Esophagus squamous epithelium (tissue), 5 donors: ENCODE results near the gene FGD1. TPM values are rescaled to one million over a fixed set of nuclear protein-coding genes. Genes with fewer than 3 reads are reported as not detected.

Experiments
- DNase-seq: peaks from one replicate; lab custom pipeline; 2025; lab: John Stamatoyannopoulos, UW
- H3K27ac ChIP-seq, 4 donors: fragments of 200-600 bp; sonication (generic); one replicate each; pipeline ENCODE4 v1.5.1; 2016 to 2019; ENCODE audit warnings: mild to moderate bottlenecking in 1 of 4
- H3K27me3 ChIP-seq, 4 donors: fragments of 200-600 bp; sonication (generic); 1 replicate in 3 of 4; 2 replicates in 1 of 4; pipeline versions ENCODE4 v1.5.1 to v1.6.0; 2017 to 2021; ENCODE audit warnings: antibody characterized with exemption in 1 of 4
- H3K36me3 ChIP-seq, 3 donors: fragments of 200-600 bp; sonication (generic); one replicate each; pipeline ENCODE4 v1.5.1; 2016 to 2019
- H3K4me1 ChIP-seq, 3 donors: fragments of 200-600 bp; sonication (generic); one replicate each; pipeline ENCODE4 v1.5.1; 2017 to 2019
- H3K4me3 ChIP-seq, 4 donors: fragments of 200-600 bp; sonication (generic); 1 replicate in 3 of 4; 2 replicates in 1 of 4; pipeline ENCODE4 v1.5.1; 2016 to 2019; ENCODE audit warnings: mild to moderate bottlenecking in 2 of 4, moderate library complexity in 1 of 4
- H3K9me3 ChIP-seq, 3 donors: fragments of 200-600 bp; sonication (generic); one replicate each; pipeline ENCODE4 v1.5.1; 2016 to 2019
- CTCF ChIP-seq, 6 experiments: fragments of 450-650 bp in 4 of 6; fragments of 200-600 bp in 2 of 6; sonication (generic) in 2 of 6; IDR thresholded peaks; one replicate each; pipeline ENCODE4 v1.5.1; 2016 to 2019; ENCODE audit warnings: antibody characterized with exemption in 6 of 6, mild to moderate bottlenecking in 4 of 6, moderate library complexity in 4 of 6
- POLR2A ChIP-seq, 4 donors: fragments of 450-650 bp; IDR thresholded peaks; one replicate each; pipeline ENCODE4 v1.6.1; 2017; ENCODE audit warnings: antibody characterized with exemption in 4 of 4, mild to moderate bottlenecking in 4 of 4, moderate library complexity in 3 of 4
- WGBS, 2 donors: methylation state at CpG; one replicate each; pipeline ENCODE4 v1.1.5; 2018; 5-methylcytosine and 5-hydroxymethylcytosine counted together
- intact Hi-C: fragments of 100-400 bp; cut with DNase I; formaldehyde crosslinking; loops from one replicate; pipeline ENCODE4 v1.15.0; 2022
- total RNA-seq, 4 donors: library from RNA; depleted of rRNA; stranded (reverse); fragments of >200 nt; gene quantifications; one replicate each; pipeline ENCODE4 v1.1.0, GENCODE V29; 2016
- donor health status: DM: yes; HTN: yes; CAD: no.

Gene FGD1
- total RNA-seq, 4 donors from 2014 or later: 4.4 to 7.5 (median 5.5) TPM

- Histone ChIP-seq H3K9me3 (no peaks in the 10 kb centered on the region), H3K4me1 (no peaks in the 10 kb centered on the region), H3K27me3 (no peaks in the 10 kb centered on the region), H3K27ac (no peak overlapping the region), H3K36me3 (no peaks in the 10 kb centered on the region), H3K4me3 (no peak overlapping the region)
- no peak for TF ChIP-seq POLR2A (IDR thresholded peaks at IDR 0.05)
- TF ChIP-seq CTCF (IDR thresholded peaks at IDR 0.05): no peak
- no peak for DNase-seq
- intact Hi-C loops: no loop called here
- 24 to 44% methylated on average over 4 to 9 of the region's 13 CpGs for WGBS, 2 donors
These were observed 80.3 kb downstream of the FGD1 start for GRCh38 chrX:54415534-54416350.

- H3K27ac ChIP-seq: no peak overlapping the region
- TF ChIP-seq POLR2A (IDR thresholded peaks at IDR 0.05): no peak
- no peak for TF ChIP-seq CTCF (IDR thresholded peaks at IDR 0.05)
- no peak for DNase-seq
- H3K27me3 ChIP-seq: no peaks in the 10 kb centered on the region
- H3K4me1 ChIP-seq: no peaks in the 10 kb centered on the region
- H3K4me3 ChIP-seq: no peak overlapping the region
- H3K9me3 ChIP-seq: no peaks in the 10 kb centered on the region
- no peaks in the 10 kb centered on the region for H3K36me3 ChIP-seq
- 63 to 66% methylated on average over 2 to 3 of the region's 3 CpGs for WGBS, 2 donors
- intact Hi-C loops: no loop called here
These were observed 82.3 kb downstream of the FGD1 start for GRCh38 chrX:54413753-54414152.

GRCh38 chrX:54411732-54412131 is 84.3 kb downstream of the FGD1 start:
- Histone ChIP-seq H3K36me3 (no peaks in the 10 kb centered on the region), H3K4me1 (no peaks in the 10 kb centered on the region), H3K27ac (no peak overlapping the region), H3K9me3 (no peaks in the 10 kb centered on the region), H3K4me3 (no peak overlapping the region), H3K27me3 (no peaks in the 10 kb centered on the region)
- no peak for TF ChIP-seq POLR2A (IDR thresholded peaks at IDR 0.05)
- no peak for TF ChIP-seq CTCF (IDR thresholded peaks at IDR 0.05)
- 61% methylated on average over 1 of the region's 1 CpG; no CpG with 5 or more reads in 1 of the 2 donors for WGBS, 2 donors
- intact Hi-C loops: no loop called here
- no peak for DNase-seq

- Histone ChIP-seq H3K4me3 (no peak overlapping the region), H3K4me1 (no peaks in the 10 kb centered on the region), H3K36me3 (no peaks in the 10 kb centered on the region), H3K9me3 (no peaks in the 10 kb centered on the region), H3K27ac (no peak overlapping the region), H3K27me3 (no peaks in the 10 kb centered on the region)
- WGBS, 2 donors: 32 to 65% methylated on average over 2 of the region's 2 CpGs
- TF ChIP-seq CTCF (IDR thresholded peaks at IDR 0.05): no peak
- DNase-seq: no peak
- intact Hi-C loops: no loop called here
These were observed 88.8 kb downstream of the FGD1 start for GRCh38 chrX:54407266-54407665.

GRCh38 chrX:54397113-54397512 is 98.9 kb downstream of the FGD1 start:
- Histone ChIP-seq H3K9me3 (no peaks in the 10 kb centered on the region), H3K27me3 (no peaks in the 10 kb centered on the region), H3K36me3 (no peaks in the 10 kb centered on the region), H3K27ac (no peak overlapping the region), H3K4me3 (no peak overlapping the region), H3K4me1 (no peaks in the 10 kb centered on the region)
- DNase-seq: no peak
- no peak for TF ChIP-seq CTCF (IDR thresholded peaks at IDR 0.05)
- no peak for TF ChIP-seq POLR2A (IDR thresholded peaks at IDR 0.05)
- WGBS, 2 donors: 67% methylated on average over 1 of the region's 1 CpG; no CpG with 5 or more reads in 1 of the 2 donors
- intact Hi-C loops: no loop called here

Other genes starting within 250 kb of the FGD1 start
- gene WNK3, start 138.2 kb downstream of the FGD1 start, total RNA-seq: 1 to 10 TPM in 1 of 4 donors, under 1 TPM in 3; 0.29 to 1.5 (median 0.57) TPM
- gene TSR2, start 55.8 kb downstream of the FGD1 start, total RNA-seq: 10 to 100 TPM; 10.7 to 19.8 (median 14.7) TPM
- 10 to 100 TPM; 21.2 to 34.8 (median 24.4) TPM for gene GNL3L, start 34.0 kb upstream of the FGD1 start, total RNA-seq